Nephron progenitor cell (in vitro differentiated cells): ENCODE measurements around the gene RBM20.
"Not testable (repeated sequence)": the region's sequence is repeated elsewhere in the genome, so short reads cannot be mapped to it uniquely, and the experiment has no call there.

Experiments
- DNase-seq: peaks from one replicate; pipeline ENCODE4 v3.0.0; 2021
- H3K27ac Mint-ChIP-seq: 2 replicates; pipeline ENCODE4 v1.8.0; 2021; ENCODE audit warnings: mild to moderate bottlenecking, moderate library complexity, mixed read lengths
- H3K27me3 Mint-ChIP-seq: 2 replicates; pipeline ENCODE4 v1.8.0; 2021; ENCODE audit warnings: mild to moderate bottlenecking, low read depth, mixed read lengths; ENCODE audit not compliant: poor library complexity
- H3K36me3 Mint-ChIP-seq: 2 replicates; pipeline ENCODE4 v1.8.0; 2021; ENCODE audit warnings: low read depth, mixed read lengths
- H3K4me1 Mint-ChIP-seq: 2 replicates; pipeline ENCODE4 v1.8.0; 2021; ENCODE audit warnings: mixed read lengths
- H3K4me3 Mint-ChIP-seq: 2 replicates; pipeline ENCODE4 v1.8.0; 2021; ENCODE audit warnings: mild to moderate bottlenecking, moderate library complexity, mixed read lengths
- H3K9me3 Mint-ChIP-seq: 2 replicates; pipeline ENCODE4 v1.8.0; 2021; ENCODE audit warnings: mild to moderate bottlenecking, moderate library complexity, mixed read lengths
- TF ChIP-seq, protein P1 (sequence below): fragments of 200-600 bp; sonication (generic); IDR thresholded peaks from 2 replicates; pipeline ENCODE4 v1.5.0; 2021; ENCODE audit warnings: antibody characterized with exemption

Gene RBM20

DNA sequence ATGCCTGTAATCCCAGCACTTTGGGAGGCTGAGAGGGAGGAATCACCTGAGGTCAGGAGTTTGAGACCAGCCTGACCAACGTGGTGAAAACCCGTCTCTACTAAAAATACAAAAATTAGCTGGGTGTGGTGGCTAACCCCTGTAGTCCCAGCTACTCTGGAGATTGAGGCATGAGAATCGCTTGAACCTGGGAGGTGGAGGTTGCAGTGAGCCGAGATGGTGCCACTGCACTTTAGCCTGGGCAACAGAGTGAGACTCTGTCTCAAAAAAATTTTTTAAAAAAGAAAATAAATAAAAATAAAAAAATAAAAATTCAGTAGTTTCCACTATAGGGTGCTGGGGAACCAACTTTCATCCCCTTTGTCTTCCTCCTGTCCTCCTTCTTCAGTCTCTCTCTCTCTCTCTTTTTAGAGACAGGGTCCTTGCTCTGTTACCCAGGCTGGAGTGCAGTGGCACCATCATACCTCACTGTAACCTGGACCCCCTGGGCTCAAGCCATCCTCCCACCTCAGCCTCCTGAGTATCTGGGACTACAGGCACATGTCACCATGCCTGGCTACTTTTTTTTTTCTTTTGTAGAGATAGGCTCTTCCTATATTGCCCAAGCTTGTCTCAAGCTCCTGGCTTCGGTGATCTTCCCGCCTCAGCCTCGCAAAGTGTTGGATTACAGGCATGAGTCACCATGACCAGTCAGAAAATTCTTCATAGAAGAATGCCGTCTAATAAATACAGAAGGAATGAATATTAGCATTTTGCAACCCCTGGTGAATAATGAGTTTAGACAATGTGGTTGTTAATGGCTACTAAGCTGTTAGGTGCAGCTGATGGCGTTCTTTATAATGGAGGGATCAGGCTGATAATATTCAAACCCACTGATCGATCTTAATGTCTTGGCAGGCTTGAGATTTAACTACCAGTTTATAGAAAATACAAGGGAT is 20.6 kb downstream of the RBM20 start:
- Mint-ChIP-seq H3K36me3 (peaks cover 9% of the 10 kb centered on the region), H3K4me3 (no peak overlapping the region), H3K9me3 (peaks cover 16% of the 10 kb centered on the region), H3K4me1 (peaks cover 42% of the 10 kb centered on the region), H3K27me3 (peaks cover 6% of the 10 kb centered on the region), H3K27ac (no peak overlapping the region)
- TF ChIP-seq, protein P1, sequence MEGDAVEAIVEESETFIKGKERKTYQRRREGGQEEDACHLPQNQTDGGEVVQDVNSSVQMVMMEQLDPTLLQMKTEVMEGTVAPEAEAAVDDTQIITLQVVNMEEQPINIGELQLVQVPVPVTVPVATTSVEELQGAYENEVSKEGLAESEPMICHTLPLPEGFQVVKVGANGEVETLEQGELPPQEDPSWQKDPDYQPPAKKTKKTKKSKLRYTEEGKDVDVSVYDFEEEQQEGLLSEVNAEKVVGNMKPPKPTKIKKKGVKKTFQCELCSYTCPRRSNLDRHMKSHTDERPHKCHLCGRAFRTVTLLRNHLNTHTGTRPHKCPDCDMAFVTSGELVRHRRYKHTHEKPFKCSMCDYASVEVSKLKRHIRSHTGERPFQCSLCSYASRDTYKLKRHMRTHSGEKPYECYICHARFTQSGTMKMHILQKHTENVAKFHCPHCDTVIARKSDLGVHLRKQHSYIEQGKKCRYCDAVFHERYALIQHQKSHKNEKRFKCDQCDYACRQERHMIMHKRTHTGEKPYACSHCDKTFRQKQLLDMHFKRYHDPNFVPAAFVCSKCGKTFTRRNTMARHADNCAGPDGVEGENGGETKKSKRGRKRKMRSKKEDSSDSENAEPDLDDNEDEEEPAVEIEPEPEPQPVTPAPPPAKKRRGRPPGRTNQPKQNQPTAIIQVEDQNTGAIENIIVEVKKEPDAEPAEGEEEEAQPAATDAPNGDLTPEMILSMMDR, result no peak
- no peak for DNase-seq

DNA sequence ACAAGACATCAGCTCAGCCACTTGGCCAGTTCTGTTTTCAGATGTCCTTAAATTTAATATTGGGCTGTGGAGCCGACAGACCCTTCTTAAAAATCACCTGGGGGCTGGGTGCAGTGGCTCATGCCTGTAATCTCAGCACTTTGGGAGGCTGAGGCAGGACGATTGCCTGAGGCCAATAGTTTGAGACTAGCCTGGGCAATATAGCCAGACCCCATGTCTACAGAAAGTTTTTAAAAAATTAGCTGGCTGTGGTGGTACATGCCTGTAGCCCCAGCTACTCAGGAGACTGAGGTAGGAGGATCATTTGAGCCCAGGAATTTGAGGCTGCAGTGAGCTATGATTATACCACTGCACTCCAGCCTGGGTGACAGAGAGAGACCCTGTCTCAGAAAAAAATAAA is 22.1 kb downstream of the RBM20 start:
- Mint-ChIP-seq H3K9me3 (peaks cover 16% of the 10 kb centered on the region), H3K27me3 (peaks cover 14% of the 10 kb centered on the region), H3K4me1 (peaks cover 36% of the 10 kb centered on the region)
- DNase-seq, H3K4me3 Mint-ChIP-seq, H3K36me3 Mint-ChIP-seq, H3K27ac Mint-ChIP-seq: not testable (repeated sequence)

GRCh38 chr10:110666673-110667072 is 22.5 kb downstream of the RBM20 start:
- peaks cover 15% of the 10 kb centered on the region for H3K27me3 Mint-ChIP-seq
- H3K9me3 Mint-ChIP-seq, result peaks cover 16% of the 10 kb centered on the region
- TF ChIP-seq, protein P1, result no peak

GRCh38 chr10:110667620-110668343 is 23.6 kb downstream of the RBM20 start:
- peaks cover 15% of the 10 kb centered on the region for H3K9me3 Mint-ChIP-seq
- no peak for DNase-seq
- H3K4me1 Mint-ChIP-seq, result peaks cover 40% of the 10 kb centered on the region
- H3K4me3 Mint-ChIP-seq, result no peak overlapping the region
- peaks cover 26% of the 10 kb centered on the region for H3K27me3 Mint-ChIP-seq
- peaks cover 8% of the 10 kb centered on the region for H3K36me3 Mint-ChIP-seq
- TF ChIP-seq, protein P1, result no peak
- no peak overlapping the region for H3K27ac Mint-ChIP-seq

More at GRCh38 chr10:110666673-110667072, 22.5 kb downstream of the RBM20 start:
- H3K4me3 Mint-ChIP-seq, result no peak overlapping the region
- peaks cover 36% of the 10 kb centered on the region for H3K4me1 Mint-ChIP-seq
- H3K36me3 Mint-ChIP-seq, result peaks cover 9% of the 10 kb centered on the region
- no peak overlapping the region for H3K27ac Mint-ChIP-seq
- no peak for DNase-seq

GRCh38 chr10:110668443-110668842 is 24.3 kb downstream of the RBM20 start:
- Mint-ChIP-seq H3K4me3 (no peak overlapping the region), H3K9me3 (peaks cover 8% of the 10 kb centered on the region), H3K27ac (no peak overlapping the region), H3K36me3 (peaks cover 1% of the 10 kb centered on the region), H3K4me1 (peaks cover 40% of the 10 kb centered on the region), H3K27me3 (peaks cover 32% of the 10 kb centered on the region)
- TF ChIP-seq, protein P1, result no peak
- no peak for DNase-seq

DNA sequence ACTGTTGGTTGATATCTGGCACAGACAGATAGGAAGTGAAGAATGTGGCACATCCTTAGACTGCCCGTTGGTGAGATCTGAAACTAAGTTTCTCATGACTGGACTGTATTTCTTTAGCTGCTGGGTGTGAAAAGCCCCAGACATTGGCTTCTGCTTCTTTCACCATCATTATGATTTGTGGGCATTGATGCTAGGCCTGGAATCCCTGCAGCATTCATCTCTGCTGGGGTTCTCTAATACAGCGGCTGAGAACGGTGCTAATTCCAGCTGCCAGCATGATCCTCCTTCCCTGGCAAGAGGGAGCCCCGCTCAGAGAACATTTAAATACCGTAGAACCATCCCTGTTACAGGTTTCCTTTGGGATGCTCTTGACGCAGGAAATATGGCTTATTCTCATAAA is 26.2 kb downstream of the RBM20 start:
- H3K9me3 Mint-ChIP-seq, result no peaks in the 10 kb centered on the region
- no peak for DNase-seq
- no peak overlapping the region for H3K27ac Mint-ChIP-seq
- no peak overlapping the region for H3K4me3 Mint-ChIP-seq
- H3K36me3 Mint-ChIP-seq, result no peaks in the 10 kb centered on the region
- peaks cover 34% of the 10 kb centered on the region for H3K4me1 Mint-ChIP-seq
- H3K27me3 Mint-ChIP-seq, result peaks cover 36% of the 10 kb centered on the region
- TF ChIP-seq, protein P1, result no peak
